Effector memory CD4-positive, alpha-beta T cell (primary cell): ENCODE measurements around the gene CREB3.

ENCODE experiments used
- DNase-seq, 3 donors: peaks; one replicate each; pipeline ENCODE4 v3.0.0-alpha.2; 2020
- H3K27ac ChIP-seq: 2 replicates; pipeline ENCODE4 v1.7.0; 2013; ENCODE audit warnings: mild to moderate bottlenecking, low read length, moderate library complexity; ENCODE audit not compliant: insufficient read depth, poor library complexity, severe bottlenecking
- H3K27me3 ChIP-seq: replicated peaks from 2 replicates; pipeline ENCODE4 v1.7.0; 2013; ENCODE audit warnings: mild to moderate bottlenecking, low read length; ENCODE audit not compliant: insufficient read depth, control insufficient read depth, poor library complexity, severe bottlenecking
- H3K36me3 ChIP-seq: 2 replicates; pipeline ENCODE4 v1.7.0; 2013; ENCODE audit warnings: mild to moderate bottlenecking, low read length, moderate library complexity; ENCODE audit not compliant: control insufficient read depth, insufficient read depth
- H3K4me1 ChIP-seq: 2 replicates; pipeline ENCODE4 v1.7.0; 2013; ENCODE audit warnings: low read length, mild to moderate bottlenecking; ENCODE audit not compliant: control insufficient read depth, insufficient read depth, poor library complexity, severe bottlenecking
- H3K4me3 ChIP-seq: 2 replicates; pipeline ENCODE4 v1.7.0; 2013; ENCODE audit warnings: low read length, low read depth, mild to moderate bottlenecking; ENCODE audit not compliant: insufficient read depth, poor library complexity, severe bottlenecking
- H3K9me3 ChIP-seq: 2 replicates; pipeline ENCODE4 v1.7.0; 2013; ENCODE audit warnings: mild to moderate bottlenecking, low read length, moderate library complexity; ENCODE audit not compliant: control insufficient read depth

The CREB3 gene

DNA sequence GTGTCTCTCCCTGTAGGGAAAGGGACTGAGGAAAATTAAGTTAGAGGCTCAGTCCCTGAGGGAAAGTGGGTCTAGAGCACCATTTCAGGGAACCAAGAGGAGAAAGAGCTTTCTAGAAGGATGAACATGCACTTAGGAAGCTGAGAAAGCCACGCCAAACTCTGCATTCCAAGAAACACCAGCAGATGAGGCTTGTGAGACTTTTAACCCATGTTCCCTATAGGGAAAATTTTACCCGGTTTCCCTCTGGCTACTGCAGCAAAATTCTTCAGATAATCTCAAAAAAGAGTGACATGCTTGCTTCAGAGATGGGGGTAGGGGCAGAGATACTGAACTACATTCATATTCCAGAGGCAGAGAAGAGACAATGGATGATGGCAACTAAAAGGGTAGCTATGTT lies 9.0 kb upstream of the CREB3 start:
- H3K27me3 ChIP-seq = no peaks in the 10 kb centered on the region
- no peak for DNase-seq

DNA sequence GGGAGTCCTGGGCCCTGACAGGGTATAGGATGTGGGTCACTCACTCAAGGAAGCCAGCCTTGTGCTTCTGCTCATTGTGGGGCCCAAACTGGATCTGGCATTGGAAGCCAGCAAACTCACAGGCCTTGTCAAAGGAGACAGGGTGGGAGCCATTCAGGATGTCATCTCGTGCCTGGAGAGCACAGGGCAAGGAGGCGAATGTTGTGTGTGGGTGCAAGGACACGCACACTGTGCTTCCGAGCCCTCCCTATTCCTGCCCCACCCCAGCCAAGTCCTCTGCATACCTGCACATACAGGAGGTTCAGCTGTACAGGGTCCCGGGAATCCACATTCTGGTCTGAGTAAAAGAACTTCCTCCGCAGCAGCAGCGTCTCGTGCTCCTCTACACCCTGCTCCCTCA lies 8.6 kb upstream of the CREB3 start:
- Histone ChIP-seq H3K27ac (no peak overlapping the region), H3K27me3 (no peaks in the 10 kb centered on the region), H3K9me3 (no peaks in the 10 kb centered on the region), H3K4me1 (peaks cover 22% of the 10 kb centered on the region), H3K36me3 (peaks cover 75% of the 10 kb centered on the region), H3K4me3 (no peak overlapping the region)
- no peak for DNase-seq

More for the DNA sequence above, 9.0 kb upstream of the CREB3 start:
- no peak overlapping the region for H3K27ac ChIP-seq
- peaks cover 80% of the 10 kb centered on the region for H3K36me3 ChIP-seq
- peaks cover 19% of the 10 kb centered on the region for H3K4me1 ChIP-seq
- no peak overlapping the region for H3K4me3 ChIP-seq
- no peaks in the 10 kb centered on the region for H3K9me3 ChIP-seq

DNA sequence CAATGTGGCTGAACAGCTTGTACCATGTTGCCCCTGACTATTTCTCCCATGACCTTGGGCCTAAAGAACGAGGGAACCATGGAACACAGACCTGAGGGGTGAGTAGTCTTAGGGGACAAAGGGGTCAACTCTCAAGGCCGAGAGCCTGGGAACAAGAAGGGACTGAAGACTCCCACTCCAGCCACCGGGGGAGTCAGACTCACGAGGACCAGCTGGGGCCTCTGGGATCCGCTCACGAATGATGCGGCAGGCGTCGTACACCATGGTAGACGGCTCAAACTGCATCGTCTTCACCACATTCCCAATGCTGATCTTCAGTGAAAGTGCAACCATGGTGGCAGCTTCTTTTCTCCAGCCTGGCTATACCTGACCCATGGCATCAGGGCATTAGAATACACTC lies 7.1 kb upstream of the CREB3 start:
- H3K27ac ChIP-seq = no peak overlapping the region
- peaks cover 61% of the 10 kb centered on the region for H3K36me3 ChIP-seq
- no peak for DNase-seq
- no peaks in the 10 kb centered on the region for H3K9me3 ChIP-seq
- peaks cover 36% of the 10 kb centered on the region for H3K4me1 ChIP-seq
- no peaks in the 10 kb centered on the region for H3K27me3 ChIP-seq
- no peak overlapping the region for H3K4me3 ChIP-seq

DNA sequence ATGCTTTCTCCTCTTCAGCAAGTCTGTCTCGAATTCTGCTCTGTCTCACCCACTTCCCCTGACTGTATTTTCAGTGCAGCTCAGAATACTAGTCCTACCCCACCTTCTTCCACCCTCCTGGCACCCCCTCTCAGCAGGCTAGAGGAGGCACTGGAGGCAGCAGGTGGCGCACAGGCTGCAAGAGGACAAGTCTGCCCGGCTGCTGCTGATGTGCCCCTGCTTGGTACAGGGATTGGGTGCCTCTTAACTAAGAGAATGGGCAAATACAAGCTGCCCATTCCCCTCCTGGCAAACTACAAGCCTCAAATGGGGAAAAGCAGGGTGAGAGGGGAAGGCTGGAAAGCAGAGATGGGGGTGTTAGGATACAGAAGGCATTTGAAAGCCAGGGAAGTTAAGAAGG lies 5.5 kb upstream of the CREB3 start:
- DNase-seq = no peak
- Histone ChIP-seq H3K4me1 (peaks cover 49% of the 10 kb centered on the region), H3K27ac (no peak overlapping the region), H3K4me3 (no peak overlapping the region), H3K27me3 (no peaks in the 10 kb centered on the region), H3K36me3 (peaks cover 45% of the 10 kb centered on the region), H3K9me3 (no peaks in the 10 kb centered on the region)

DNA sequence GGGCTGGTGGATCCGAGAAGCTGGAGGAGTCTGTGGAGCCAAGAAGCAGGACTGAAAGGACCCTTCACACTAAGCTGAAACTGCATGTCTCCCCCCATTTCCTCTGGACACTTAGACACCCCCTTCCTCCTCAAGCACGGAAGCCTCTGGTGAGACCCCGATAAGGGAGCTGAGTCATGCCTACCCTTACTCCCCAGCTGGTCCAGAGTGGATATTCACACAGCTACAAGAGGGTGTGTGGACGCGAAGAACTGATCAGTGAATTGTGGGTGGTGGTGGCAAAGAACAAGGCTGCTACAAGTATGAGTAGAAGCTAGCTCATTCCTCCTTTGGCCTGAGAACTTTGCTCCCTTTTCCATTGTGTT lies 4.8 kb upstream of the CREB3 start:
- peaks cover 38% of the 10 kb centered on the region for H3K36me3 ChIP-seq
- no peaks in the 10 kb centered on the region for H3K9me3 ChIP-seq
- H3K4me3 ChIP-seq = no peak overlapping the region
- no peak for DNase-seq
- peak overlapping the region; percentile 10 for H3K27ac ChIP-seq
- no peaks in the 10 kb centered on the region for H3K27me3 ChIP-seq
- H3K4me1 ChIP-seq = peaks cover 49% of the 10 kb centered on the region

DNA sequence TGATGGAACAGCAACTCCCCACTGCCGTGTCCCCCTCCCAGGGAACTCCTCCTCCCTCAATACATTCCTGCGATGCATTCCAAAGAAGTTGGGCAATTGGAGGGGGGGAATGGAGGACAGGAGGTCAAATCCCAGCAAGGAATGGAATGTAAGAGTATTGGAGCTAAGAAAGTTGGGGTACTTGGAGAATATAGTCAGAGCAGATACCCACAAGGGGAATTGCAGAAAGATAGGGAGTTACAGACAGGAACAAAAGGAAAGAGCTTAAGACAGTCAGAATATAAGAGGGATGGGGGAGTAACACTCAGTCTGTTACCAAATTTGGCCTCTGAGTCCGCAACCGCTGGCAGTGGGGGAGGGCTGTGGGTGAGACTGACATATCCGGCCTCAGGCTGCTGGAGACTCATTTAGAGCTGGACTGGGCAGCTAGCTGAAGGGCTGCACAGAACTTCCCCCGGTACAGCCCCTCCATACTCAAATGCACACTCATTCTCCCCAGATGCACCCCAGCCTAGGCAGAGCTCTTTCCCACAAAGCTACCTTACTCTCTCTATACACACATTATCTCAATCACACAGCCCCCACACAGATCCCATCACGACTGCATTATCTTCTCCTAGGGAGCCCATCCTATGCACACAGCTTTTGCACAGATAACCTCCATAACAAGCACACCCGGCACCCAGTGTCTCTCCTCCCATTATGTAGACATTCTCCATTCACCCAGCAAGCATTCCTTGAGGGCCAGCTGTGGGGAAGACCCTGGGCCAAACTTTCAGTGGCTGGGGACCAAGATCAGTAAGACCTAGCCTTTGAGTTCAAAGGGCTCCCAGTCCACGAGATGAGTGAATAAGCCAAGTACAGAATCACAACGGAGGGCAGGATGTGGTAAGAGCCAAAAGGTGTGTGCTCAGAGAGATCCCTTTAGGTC lies 4.2 kb upstream of the CREB3 start:
- Histone ChIP-seq H3K4me3 (peak overlapping the region; percentile 4), H3K9me3 (no peaks in the 10 kb centered on the region), H3K36me3 (peaks cover 31% of the 10 kb centered on the region), H3K27ac (peak overlapping the region; percentile 10), H3K4me1 (peaks cover 53% of the 10 kb centered on the region), H3K27me3 (no peaks in the 10 kb centered on the region)
- peak in 1 of 3 donors; percentile 15 for DNase-seq

DNA sequence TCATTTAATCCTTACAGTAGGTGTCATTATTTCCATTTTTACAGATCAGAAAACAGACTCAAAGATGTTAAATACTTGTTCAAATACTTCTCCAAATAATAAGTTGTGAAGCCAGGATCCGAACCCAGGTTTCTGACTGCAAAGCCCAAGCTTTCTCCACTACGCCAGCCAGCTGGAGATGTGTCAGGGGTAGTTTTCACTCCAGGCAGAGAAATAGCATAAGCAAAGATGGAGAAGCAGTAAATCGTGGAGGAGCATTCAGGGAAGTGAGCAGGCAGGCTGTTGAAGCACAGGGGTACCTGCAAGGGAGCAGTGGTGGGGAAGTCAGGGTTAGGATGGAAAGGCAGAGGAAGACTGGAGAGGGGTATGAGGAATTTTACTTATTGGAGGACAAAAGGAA lies 3.4 kb upstream of the CREB3 start:
- Histone ChIP-seq H3K9me3 (no peaks in the 10 kb centered on the region), H3K4me1 (peaks cover 57% of the 10 kb centered on the region), H3K27me3 (no peaks in the 10 kb centered on the region), H3K4me3 (peak overlapping the region; percentile 4), H3K27ac (peak overlapping the region; percentile 30), H3K36me3 (peaks cover 23% of the 10 kb centered on the region)
- no peak for DNase-seq

DNA sequence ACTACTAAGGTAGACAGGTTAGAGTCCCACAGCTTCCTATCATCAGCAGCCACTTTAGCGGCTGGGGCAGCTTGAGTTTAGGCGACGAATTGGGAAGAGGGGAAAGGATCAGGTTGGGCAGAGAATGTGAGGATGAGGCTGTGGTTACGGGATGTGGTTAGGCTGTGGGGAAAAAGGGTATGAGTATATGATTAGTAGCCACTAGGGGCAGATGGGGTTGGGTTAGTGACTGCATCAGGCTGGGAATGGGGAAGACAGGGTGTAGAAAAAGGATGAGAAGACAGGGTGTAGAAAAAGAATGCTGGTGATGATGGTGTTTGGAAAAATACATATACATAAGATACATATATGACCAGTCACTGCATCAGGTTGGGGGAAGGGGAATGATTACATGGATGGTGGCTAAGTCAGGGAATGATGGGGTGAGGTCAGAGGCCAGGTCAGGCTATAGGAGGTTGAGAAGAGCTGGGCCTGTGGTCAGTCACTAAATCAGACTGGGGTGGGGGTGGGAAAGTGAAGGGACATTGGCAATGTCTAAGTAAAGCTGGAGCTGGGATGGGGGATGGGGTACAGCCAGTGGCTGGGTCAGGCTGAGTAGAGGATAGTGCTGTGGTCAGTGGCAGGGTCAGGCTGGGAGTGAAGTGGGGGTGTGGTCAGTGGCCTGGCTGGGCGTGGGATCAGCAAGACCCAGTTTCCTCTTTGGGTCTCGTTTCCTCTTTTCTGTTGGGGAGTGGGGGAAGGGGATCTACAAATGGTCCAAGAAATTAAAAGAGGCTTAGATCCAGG lies 2.6 kb upstream of the CREB3 start:
- DNase-seq = peak in 2 of 3 donors; percentile 23 to 47
- H3K4me3 ChIP-seq = peak overlapping the region; percentile 16
- H3K9me3 ChIP-seq = no peaks in the 10 kb centered on the region
- peaks cover 57% of the 10 kb centered on the region for H3K4me1 ChIP-seq
- H3K27ac ChIP-seq = peak overlapping the region; percentile 88
- peaks cover 15% of the 10 kb centered on the region for H3K36me3 ChIP-seq
- no peaks in the 10 kb centered on the region for H3K27me3 ChIP-seq

DNA sequence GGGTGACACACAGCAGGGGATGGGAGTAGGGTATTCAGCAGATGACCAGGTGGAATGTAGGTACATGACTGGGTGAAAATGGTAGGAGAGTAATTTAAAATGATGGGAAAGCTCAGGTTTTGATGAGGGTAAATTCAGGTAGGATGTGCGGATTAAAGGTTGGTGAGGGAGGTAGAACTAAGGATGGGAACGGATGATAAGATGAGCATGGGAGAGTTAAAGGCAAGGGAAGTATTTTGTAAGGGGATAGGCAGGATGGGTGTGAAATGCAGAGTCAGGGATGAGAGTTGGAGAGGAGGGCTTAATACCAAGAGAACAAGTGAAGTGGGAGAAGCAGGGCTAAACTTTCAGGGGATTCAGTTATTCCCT lies 2.0 kb upstream of the CREB3 start:
- H3K9me3 ChIP-seq = no peaks in the 10 kb centered on the region
- H3K27ac ChIP-seq = peak overlapping the region; percentile 88
- peaks cover 57% of the 10 kb centered on the region for H3K4me1 ChIP-seq
- peaks cover 11% of the 10 kb centered on the region for H3K36me3 ChIP-seq
- DNase-seq = no peak
- H3K27me3 ChIP-seq = no peaks in the 10 kb centered on the region
- H3K4me3 ChIP-seq = peak overlapping the region; percentile 16
